GM03348 (cell line): Measurements from ENCODE around the gene N4BP2.
A peak's percentile ranks its signal among the peaks of the same experiment; 100 is the strongest.
"Not testable (repeated sequence)": the region's sequence is repeated elsewhere in the genome, so short reads cannot be mapped to it uniquely, and the experiment has no call there.

Experiments used
- DNase-seq: peaks from one replicate; pipeline ENCODE4 v3.0.0; 2012; ENCODE audit warnings: low spot score

Gene N4BP2

GRCh38 chr4:40056716-40057585 lies at the start of gene N4BP2:
Gene N4BP2 (plus strand): TSS chr4:40056850. CDS start chr4:40097341, 40,491 bp downstream.
- DNase-seq = peak; percentile 93

- no peak for DNase-seq
Observed at GRCh38 chr4:40016007-40016406, 40.6 kb upstream of the N4BP2 start.

GRCh38 chr4:40020221-40020620 lies 36.4 kb upstream of the N4BP2 start:
- no peak for DNase-seq

- DNase-seq = not testable (repeated sequence)
Observed at GRCh38 chr4:40021116-40021515, 35.5 kb upstream of the N4BP2 start.

GRCh38 chr4:40024049-40024448 lies 32.6 kb upstream of the N4BP2 start:
- not testable (repeated sequence) for DNase-seq

GRCh38 chr4:40032785-40033184 lies 23.9 kb upstream of the N4BP2 start:
- DNase-seq = no peak

GRCh38 chr4:40033613-40034012 lies 23.0 kb upstream of the N4BP2 start:
- DNase-seq = no peak

- DNase-seq = peak; percentile 43
Observed at GRCh38 chr4:40038977-40039376, 17.7 kb upstream of the N4BP2 start.

GRCh38 chr4:40040908-40041307 lies 15.7 kb upstream of the N4BP2 start:
- no peak for DNase-seq

GRCh38 chr4:40043786-40044185 lies 12.9 kb upstream of the N4BP2 start:
- DNase-seq = no peak

- peak; percentile 61 for DNase-seq
Observed at GRCh38 chr4:40046311-40046980, 10.2 kb upstream of the N4BP2 start.

- no peak for DNase-seq
Observed at GRCh38 chr4:40053161-40053560, 3.5 kb upstream of the N4BP2 start.

GRCh38 chr4:40055511-40055862 lies 1.2 kb upstream of the N4BP2 start:
- no peak for DNase-seq

GRCh38 chr4:40055863-40056715 lies 561 bp upstream of the N4BP2 start:
- DNase-seq = peak; percentile 91

- peak; percentile 95 for DNase-seq
Observed at GRCh38 chr4:40057586-40058091, 989 bp downstream of the N4BP2 start.

- DNase-seq = peak; percentile 8
Observed at GRCh38 chr4:40058121-40058520, 1.5 kb downstream of the N4BP2 start.

- no peak for DNase-seq
Observed at GRCh38 chr4:40058854-40059253, 2.2 kb downstream of the N4BP2 start.

- no peak for DNase-seq
Observed at GRCh38 chr4:40059362-40059761, 2.7 kb downstream of the N4BP2 start.

- DNase-seq = no peak
Observed at GRCh38 chr4:40065010-40065409, 8.4 kb downstream of the N4BP2 start.

GRCh38 chr4:40066651-40067050 lies 10.0 kb downstream of the N4BP2 start:
- no peak for DNase-seq

- DNase-seq = no peak
Observed at GRCh38 chr4:40070387-40070786, 13.7 kb downstream of the N4BP2 start.

- no peak for DNase-seq
Observed at GRCh38 chr4:40086421-40086820, 29.8 kb downstream of the N4BP2 start.
